Measurements from ENCODE around the gene RBPMS2.

GRCh38 chr15:64739156-64739555 lies 36.2 kb downstream of the RBPMS2 start:
- no peak for TF ChIP-seq CTCF (IDR thresholded peaks at IDR 0.05)
- TF ChIP-seq POLR2A (IDR thresholded peaks at IDR 0.05) = no peak
- TF ChIP-seq EP300 (IDR thresholded peaks at IDR 0.05; ENCODE audit: low read depth) = no peak
